SU-DHL-6 (cell line): Measurements from ENCODE around the gene IMPG1.
A peak's percentile ranks its signal among the peaks of the same experiment; 100 is the strongest.

Experiments
- H2AFZ ChIP-seq: fragments of 200-600 bp; sonication (generic); 2 replicates; pipeline ENCODE4 v1.6.1; 2014; ENCODE audit warnings: low read depth, mild to moderate bottlenecking, moderate library complexity, mixed read lengths, antibody characterized with exemption, low read length; ENCODE audit not compliant: severe bottlenecking
- H3F3A ChIP-seq: fragments of 200-600 bp; shearing (Covaris generic); 2 replicates; pipeline ENCODE4 v1.6.0; 2016; ENCODE audit warnings: antibody characterized with exemption, mild to moderate bottlenecking; ENCODE audit not compliant: insufficient read depth
- H3K27ac ChIP-seq: fragments of 200-600 bp; sonication (generic); 2 replicates; pipeline ENCODE4 v1.5.1; 2016; ENCODE audit warnings: low read depth, mild to moderate bottlenecking, low read length, moderate library complexity, mixed read lengths
- H3K27me3 ChIP-seq: fragments of 200-600 bp; sonication (generic), shearing (Covaris generic); 2 replicates; pipeline ENCODE4 v1.6.0; 2014; ENCODE audit warnings: mild to moderate bottlenecking, low read length
- H3K36me3 ChIP-seq: fragments of 200-600 bp; sonication (generic); 2 replicates; pipeline ENCODE4 v1.6.1; 2014; ENCODE audit warnings: mild to moderate bottlenecking, low read length, mixed read lengths
- H3K4me2 ChIP-seq: fragments of 300-600, 200-600 bp; shearing (Covaris generic), sonication (generic); 2 replicates; pipeline ENCODE4 v1.6.0; 2014; ENCODE audit warnings: low read length, low read depth, mild to moderate bottlenecking; ENCODE audit not compliant: poor library complexity, severe bottlenecking
- H3K4me3 ChIP-seq: fragments of 200-600 bp; sonication (generic); 2 replicates; pipeline ENCODE4 v1.5.1; 2014; ENCODE audit warnings: antibody characterized with exemption, low read length, mild to moderate bottlenecking, mixed read lengths; ENCODE audit not compliant: insufficient read depth, poor library complexity, severe bottlenecking
- H3K79me2 ChIP-seq: fragments of 200-600 bp; sonication (generic); 2 replicates; pipeline ENCODE4 v1.6.1; 2014; ENCODE audit warnings: mild to moderate bottlenecking, low read length, moderate library complexity; ENCODE audit not compliant: insufficient read depth
- H3K9ac ChIP-seq: fragments of 200-600 bp; sonication (generic); 2 replicates; pipeline ENCODE4 v1.7.0; 2014; ENCODE audit warnings: mild to moderate bottlenecking, low read length
- H3K9me2 ChIP-seq: fragments of 200-600 bp; sonication (generic); replicated peaks from 2 replicates; pipeline ENCODE4 v1.6.1; 2014; ENCODE audit warnings: low read length; ENCODE audit not compliant: insufficient read depth
- H3K9me3 ChIP-seq: fragments of 200-600 bp; sonication (generic); 2 replicates; pipeline ENCODE4 v1.6.1; 2014; ENCODE audit warnings: low read length, mixed read lengths; ENCODE audit not compliant: insufficient read depth
- H4K20me1 ChIP-seq: fragments of 200-600 bp; sonication (generic); 2 replicates; pipeline ENCODE4 v1.6.1; 2014; ENCODE audit warnings: low read depth, mild to moderate bottlenecking, antibody characterized with exemption, low read length, moderate library complexity, mixed read lengths
- CTCF ChIP-seq: fragments of 200-600 bp; sonication (generic); IDR thresholded peaks from one replicate; pipeline ENCODE4 v1.5.1; 2017; ENCODE audit warnings: antibody characterized with exemption, mild to moderate bottlenecking, low read length, moderate library complexity; ENCODE audit not compliant: insufficient read depth, poor library complexity, severe bottlenecking
- EZH2phosphoT487 ChIP-seq: fragments of 200-600 bp; sonication (generic), shearing (Covaris generic); conservative IDR thresholded peaks from 2 replicates; pipeline ENCODE4 v1.6.1; 2018; ENCODE audit warnings: mild to moderate bottlenecking, antibody characterized with exemption, low read length, moderate library complexity, mixed read lengths

Gene IMPG1

GRCh38 chr6:75934643-75935472 lies 137.6 kb downstream of the IMPG1 start:
- Histone ChIP-seq H2AFZ (no peak overlapping the region), H3K9me2 (no peaks in the 10 kb centered on the region), H3K9ac (no peak overlapping the region), H3K4me2 (no peak overlapping the region), H3K27me3 (no peaks in the 10 kb centered on the region), H3K27ac (no peak overlapping the region), H3K4me3 (no peak overlapping the region), H3F3A (no peaks in the 10 kb centered on the region), H4K20me1 (no peaks in the 10 kb centered on the region), H3K36me3 (no peaks in the 10 kb centered on the region), H3K9me3 (no peaks in the 10 kb centered on the region), H3K79me2 (no peaks in the 10 kb centered on the region)
- TF ChIP-seq EZH2phosphoT487 (no peak), CTCF (peak; percentile 70)

GRCh38 chr6:75933387-75933975 lies 139.0 kb downstream of the IMPG1 start:
- Histone ChIP-seq H3K9me2 (no peaks in the 10 kb centered on the region), H3K27ac (no peak overlapping the region), H3K4me2 (no peak overlapping the region), H2AFZ (no peak overlapping the region), H4K20me1 (no peaks in the 10 kb centered on the region), H3K79me2 (no peaks in the 10 kb centered on the region), H3K9ac (no peak overlapping the region), H3K36me3 (no peaks in the 10 kb centered on the region), H3K27me3 (no peaks in the 10 kb centered on the region), H3K4me3 (no peak overlapping the region), H3F3A (no peaks in the 10 kb centered on the region), H3K9me3 (no peaks in the 10 kb centered on the region)
- TF ChIP-seq EZH2phosphoT487, result no peak
- TF ChIP-seq CTCF, result no peak

- Histone ChIP-seq H2AFZ (no peak overlapping the region), H3K79me2 (no peaks in the 10 kb centered on the region), H3K4me2 (no peak overlapping the region), H3K36me3 (no peaks in the 10 kb centered on the region), H3K27me3 (no peaks in the 10 kb centered on the region), H3F3A (no peaks in the 10 kb centered on the region), H3K4me3 (no peak overlapping the region), H3K27ac (no peak overlapping the region), H3K9me3 (no peaks in the 10 kb centered on the region), H3K9ac (no peak overlapping the region), H4K20me1 (no peaks in the 10 kb centered on the region), H3K9me2 (no peaks in the 10 kb centered on the region)
- TF ChIP-seq EZH2phosphoT487, result no peak
- peak; percentile 31 for TF ChIP-seq CTCF
Measured at GRCh38 chr6:75932067-75932466, 140.4 kb downstream of the IMPG1 start.
